Dendritic cell treated with granulocyte-macrophage colony-stimulating factor and Interleukin-4, amounts not matched to agents 40 ng/mL and 50 ng/mL, for 4 days (primary cell): Measurements from ENCODE around the gene PTPRE.
"Not testable (repeated sequence)": the region's sequence is repeated elsewhere in the genome, so short reads cannot be mapped to it uniquely, and the experiment has no call there.

Experiments used
- H3K27ac Mint-ChIP-seq: one replicate; pipeline ENCODE4 v1.8.0; 2022; ENCODE audit warnings: mild to moderate bottlenecking, mixed read lengths
- H3K27me3 Mint-ChIP-seq: one replicate; pipeline ENCODE4 v1.8.0; 2022; ENCODE audit warnings: mild to moderate bottlenecking, mixed read lengths
- H3K36me3 Mint-ChIP-seq: one replicate; pipeline ENCODE4 v1.8.0; 2022; ENCODE audit warnings: low read depth, mixed read lengths
- H3K4me1 Mint-ChIP-seq: one replicate; pipeline ENCODE4 v1.8.0; 2022; ENCODE audit warnings: low read depth, mixed read lengths
- H3K4me3 Mint-ChIP-seq: one replicate; pipeline ENCODE4 v1.8.0; 2022; ENCODE audit warnings: mild to moderate bottlenecking, moderate library complexity, mixed read lengths
- H3K9me3 Mint-ChIP-seq: one replicate; pipeline ENCODE4 v1.8.0; 2022; ENCODE audit warnings: mixed read lengths
- intact Hi-C: fragments of 100-400 bp; cut with micrococcal nuclease; formaldehyde crosslinking; loops from one replicate; pipeline ENCODE4 v1.15.0; 2022

The PTPRE gene

GRCh38 chr10:128081720-128082119, 174.8 kb downstream of the PTPRE start:
- H3K4me1 Mint-ChIP-seq: peaks cover 51% of the 10 kb centered on the region
- peaks cover 83% of the 10 kb centered on the region for H3K36me3 Mint-ChIP-seq
- intact Hi-C loops: no loop called here
- no peaks in the 10 kb centered on the region for H3K9me3 Mint-ChIP-seq
- H3K27ac Mint-ChIP-seq: no peak overlapping the region
- H3K4me3 Mint-ChIP-seq: no peak overlapping the region
- H3K27me3 Mint-ChIP-seq: no peaks in the 10 kb centered on the region

DNA sequence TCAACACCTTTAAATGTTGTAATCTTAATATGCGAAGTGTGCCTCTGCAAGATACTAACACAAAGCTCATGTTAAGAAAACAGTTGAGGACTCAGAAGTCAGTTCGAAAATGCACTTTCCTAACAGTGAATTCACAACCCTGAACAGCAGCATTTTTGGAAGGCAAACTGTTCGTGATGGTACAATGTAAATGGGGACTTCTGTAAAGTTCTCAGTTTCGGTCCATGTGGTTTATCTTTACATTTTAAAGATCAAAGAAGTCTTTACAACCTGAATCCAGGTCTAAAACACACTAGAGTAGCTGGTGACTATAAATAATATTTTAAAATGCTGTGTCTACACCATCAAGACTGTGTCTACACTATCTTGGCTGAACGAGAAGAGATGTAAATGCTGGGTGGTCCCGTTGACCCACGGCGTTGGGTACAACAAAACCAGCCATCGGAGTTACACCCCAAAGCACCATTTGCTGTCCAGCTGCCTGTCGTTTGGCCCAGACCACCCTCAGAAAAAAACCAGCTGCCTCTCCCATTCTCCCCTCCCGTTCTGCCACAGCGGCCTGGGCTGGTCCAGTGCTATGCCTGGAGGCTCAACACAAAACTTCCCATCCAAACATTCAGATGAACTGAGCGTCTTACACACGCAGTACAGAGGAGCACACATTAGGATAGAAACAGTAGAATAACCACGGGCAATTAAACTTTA, 176.4 kb downstream of the PTPRE start:
- H3K27me3 Mint-ChIP-seq: no peaks in the 10 kb centered on the region
- H3K4me3 Mint-ChIP-seq: no peak overlapping the region
- intact Hi-C loops: no loop called here
- no peak overlapping the region for H3K27ac Mint-ChIP-seq
- no peaks in the 10 kb centered on the region for H3K9me3 Mint-ChIP-seq
- peaks cover 67% of the 10 kb centered on the region for H3K36me3 Mint-ChIP-seq
- peaks cover 50% of the 10 kb centered on the region for H3K4me1 Mint-ChIP-seq

- peaks cover 52% of the 10 kb centered on the region for H3K4me1 Mint-ChIP-seq
- peaks cover 57% of the 10 kb centered on the region for H3K36me3 Mint-ChIP-seq
- H3K27ac Mint-ChIP-seq: no peak overlapping the region
- H3K27me3 Mint-ChIP-seq: no peaks in the 10 kb centered on the region
- intact Hi-C loops: no loop called here
- H3K4me3 Mint-ChIP-seq: no peak overlapping the region
- no peaks in the 10 kb centered on the region for H3K9me3 Mint-ChIP-seq
Measured at GRCh38 chr10:128084364-128084763, 177.5 kb downstream of the PTPRE start.

GRCh38 chr10:128084991-128085390, 178.1 kb downstream of the PTPRE start:
- H3K27ac Mint-ChIP-seq: peak overlapping the region; percentile 47
- H3K9me3 Mint-ChIP-seq: no peaks in the 10 kb centered on the region
- intact Hi-C loops: loop anchor here (5.0 kb wide), 1 partner anchor 42 kb away; the partner anchor contains the start of gene MKI67
- H3K27me3 Mint-ChIP-seq: no peaks in the 10 kb centered on the region
- peaks cover 50% of the 10 kb centered on the region for H3K36me3 Mint-ChIP-seq
- H3K4me3 Mint-ChIP-seq: no peak overlapping the region
- H3K4me1 Mint-ChIP-seq: peaks cover 51% of the 10 kb centered on the region

DNA sequence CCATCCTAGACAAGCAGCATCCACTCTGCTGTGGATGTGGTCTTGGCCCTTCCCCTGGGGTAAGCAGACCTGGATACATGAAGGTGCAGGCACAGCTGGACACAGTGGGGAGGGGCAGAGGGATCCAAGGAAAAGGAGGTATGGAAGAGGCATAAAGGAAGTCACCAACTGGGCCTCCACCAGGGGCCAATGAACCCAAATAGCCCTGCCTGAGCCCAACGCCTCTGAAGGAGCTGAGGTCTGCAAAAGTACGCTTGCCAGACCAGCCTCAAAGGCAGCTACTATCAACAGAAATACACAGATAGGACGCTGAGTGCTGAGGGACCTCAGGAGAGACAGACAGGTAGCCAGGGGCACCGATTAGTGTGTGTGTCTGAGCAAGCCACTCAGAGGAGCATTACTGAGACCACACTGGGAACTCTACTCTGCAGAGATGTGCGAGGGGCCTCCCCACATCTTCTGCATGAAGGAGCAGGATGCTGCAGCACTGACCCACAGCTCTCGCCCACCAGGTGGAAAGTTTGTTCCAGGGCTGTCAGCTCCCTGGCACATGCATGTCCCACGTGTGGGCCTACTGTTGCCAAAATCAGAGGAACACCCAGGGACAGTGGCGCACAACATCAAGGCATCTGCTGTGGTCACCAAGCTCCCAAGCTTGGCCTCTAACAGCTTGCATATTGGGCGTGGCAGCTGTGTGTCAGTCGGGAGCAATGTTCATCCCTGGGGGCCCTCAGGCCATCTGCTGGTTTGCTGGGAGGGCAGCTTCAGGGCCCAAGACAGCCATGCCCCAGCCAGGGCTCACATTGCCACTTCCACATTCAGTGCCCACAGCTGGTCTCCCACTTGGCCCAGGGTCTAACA, 179.3 kb downstream of the PTPRE start:
- intact Hi-C loops: loop anchor here (5.0 kb wide), 1 partner anchor 41 kb away; the partner anchor contains the start of gene MKI67
- H3K4me3 Mint-ChIP-seq: no peak overlapping the region
- no peaks in the 10 kb centered on the region for H3K27me3 Mint-ChIP-seq
- H3K27ac Mint-ChIP-seq: peak overlapping the region; percentile 69
- peaks cover 38% of the 10 kb centered on the region for H3K36me3 Mint-ChIP-seq
- peaks cover 39% of the 10 kb centered on the region for H3K4me1 Mint-ChIP-seq
- H3K9me3 Mint-ChIP-seq: no peaks in the 10 kb centered on the region

DNA sequence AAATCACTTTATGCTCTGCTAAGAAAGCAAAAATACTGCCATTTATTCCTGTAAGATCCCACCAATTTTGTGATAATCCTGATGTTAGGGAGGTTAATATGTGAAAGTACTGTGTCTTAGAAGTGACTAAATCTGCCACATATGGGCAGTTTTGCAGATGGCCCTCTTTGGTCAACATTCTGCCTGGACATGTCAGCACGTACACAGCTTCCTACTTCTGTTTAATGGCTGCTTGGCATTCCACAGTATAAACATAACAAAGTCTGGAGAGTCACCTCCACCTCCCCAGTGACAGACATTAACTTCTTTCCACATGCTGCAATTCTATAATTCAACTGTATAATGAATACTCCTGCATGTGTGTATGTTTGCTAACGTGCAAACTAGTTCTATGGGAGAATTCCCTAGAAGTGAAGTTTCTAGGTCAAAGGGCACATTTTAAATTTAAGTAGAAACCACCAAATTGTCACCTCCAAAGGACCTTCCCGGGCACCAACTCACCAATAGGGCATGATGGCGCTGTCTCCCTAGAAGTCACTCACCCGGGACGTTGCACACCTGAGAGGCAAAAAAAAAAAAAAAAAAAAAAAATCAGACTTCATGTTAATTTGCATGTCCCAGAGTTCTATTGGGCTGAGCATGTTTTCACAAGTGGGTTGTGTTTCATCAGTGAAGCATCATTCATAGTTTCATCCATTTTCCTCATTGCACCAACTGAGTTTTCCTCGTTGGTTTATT, 180.4 kb downstream of the PTPRE start:
- H3K4me1 Mint-ChIP-seq: peaks cover 39% of the 10 kb centered on the region
- H3K36me3 Mint-ChIP-seq: peaks cover 27% of the 10 kb centered on the region
- H3K27ac Mint-ChIP-seq: peak overlapping the region; percentile 69
- intact Hi-C loops: loop anchor here (5.0 kb wide), 1 partner anchor 40 kb away; the partner anchor contains the start of gene MKI67
- H3K4me3 Mint-ChIP-seq: no peak overlapping the region
- no peaks in the 10 kb centered on the region for H3K27me3 Mint-ChIP-seq
- H3K9me3 Mint-ChIP-seq: no peaks in the 10 kb centered on the region

DNA sequence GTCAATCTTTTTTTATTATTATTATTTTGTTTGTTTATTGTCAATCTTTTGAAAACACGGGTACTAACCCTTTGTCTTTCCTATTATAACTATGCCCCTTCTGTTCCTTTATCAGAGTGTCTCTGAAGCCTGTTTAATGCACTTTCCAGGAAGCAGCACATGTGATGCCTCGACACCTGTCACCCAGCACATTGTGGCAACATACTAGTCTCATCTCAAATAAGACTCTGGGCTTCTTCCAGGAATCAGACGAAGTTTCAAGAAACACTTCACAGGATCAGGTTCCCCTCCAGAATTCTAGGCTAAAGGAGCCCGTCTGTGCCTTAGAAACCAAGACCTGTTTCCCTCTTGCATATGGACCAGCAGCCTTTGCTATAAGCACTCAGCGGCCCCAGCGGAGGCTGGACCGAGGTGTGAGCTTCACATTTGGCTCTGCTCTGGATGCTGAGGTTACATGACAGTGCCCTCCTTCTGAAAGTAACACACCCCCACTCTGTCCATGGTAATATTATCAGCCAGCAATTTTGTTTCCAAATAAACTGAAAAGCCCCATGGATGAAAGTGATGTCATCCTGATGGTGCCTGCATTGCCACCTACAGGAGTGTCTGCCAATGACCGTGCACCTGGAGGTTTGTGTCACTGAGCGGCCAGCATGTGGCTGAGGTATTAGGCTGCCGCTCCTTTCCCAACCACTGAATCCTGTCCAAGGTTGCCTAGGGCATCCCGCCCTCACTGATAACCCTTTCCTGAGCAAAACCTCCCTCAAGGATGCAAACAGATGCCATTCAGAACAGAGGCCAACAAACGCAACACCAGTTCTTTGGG, 181.2 kb downstream of the PTPRE start:
- intact Hi-C loops: loop anchor here (5.0 kb wide), 1 partner anchor 39 kb away; the partner anchor contains the start of gene MKI67
- H3K9me3 Mint-ChIP-seq: no peaks in the 10 kb centered on the region
- peaks cover 39% of the 10 kb centered on the region for H3K4me1 Mint-ChIP-seq
- no peaks in the 10 kb centered on the region for H3K27me3 Mint-ChIP-seq
- no peak overlapping the region for H3K4me3 Mint-ChIP-seq
- no peak overlapping the region for H3K27ac Mint-ChIP-seq
- H3K36me3 Mint-ChIP-seq: peaks cover 24% of the 10 kb centered on the region

GRCh38 chr10:128091636-128092210, 184.8 kb downstream of the PTPRE start:
- H3K36me3 Mint-ChIP-seq: no peaks in the 10 kb centered on the region
- no peaks in the 10 kb centered on the region for H3K9me3 Mint-ChIP-seq
- peak overlapping the region; percentile 12 for H3K27ac Mint-ChIP-seq
- no peak overlapping the region for H3K4me3 Mint-ChIP-seq
- intact Hi-C loops: no loop called here
- H3K27me3 Mint-ChIP-seq: peaks cover 1% of the 10 kb centered on the region
- H3K4me1 Mint-ChIP-seq: peaks cover 28% of the 10 kb centered on the region

DNA sequence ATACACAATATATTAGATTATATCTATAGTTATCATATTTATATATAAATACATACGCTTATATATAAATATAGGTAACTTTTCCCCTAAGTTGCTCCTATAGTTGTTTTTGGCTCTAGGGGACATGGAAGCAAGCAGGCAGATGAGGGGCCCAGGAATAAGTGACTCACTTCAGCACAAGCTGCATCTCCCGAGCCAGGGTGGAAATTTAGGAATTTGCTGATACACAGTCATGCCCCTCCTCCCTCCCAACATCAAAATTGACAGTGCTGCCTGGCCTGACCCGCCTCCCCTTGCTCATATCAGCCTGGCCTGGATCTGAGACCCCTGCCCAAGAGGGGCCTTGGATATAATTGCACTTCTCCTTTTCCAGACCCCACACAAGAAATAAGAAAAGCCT, 185.6 kb downstream of the PTPRE start:
- intact Hi-C loops: no loop called here
- Mint-ChIP-seq H3K4me3 (no peak overlapping the region), H3K36me3 (no peaks in the 10 kb centered on the region), H3K27ac (no peak overlapping the region), H3K4me1 (peaks cover 26% of the 10 kb centered on the region), H3K27me3 (peaks cover 3% of the 10 kb centered on the region), H3K9me3 (no peaks in the 10 kb centered on the region)

- intact Hi-C loops, H3K36me3 Mint-ChIP-seq, H3K27ac Mint-ChIP-seq, H3K9me3 Mint-ChIP-seq, H3K27me3 Mint-ChIP-seq, H3K4me3 Mint-ChIP-seq: not testable (repeated sequence)
- peaks cover 27% of the 10 kb centered on the region for H3K4me1 Mint-ChIP-seq
Measured at GRCh38 chr10:128094596-128094995, 187.7 kb downstream of the PTPRE start.

- H3K36me3 Mint-ChIP-seq: peaks cover 7% of the 10 kb centered on the region
- H3K9me3 Mint-ChIP-seq: no peaks in the 10 kb centered on the region
- H3K27ac Mint-ChIP-seq: no peak overlapping the region
- peaks cover 3% of the 10 kb centered on the region for H3K27me3 Mint-ChIP-seq
- intact Hi-C loops: no loop called here
- H3K4me1 Mint-ChIP-seq: peaks cover 27% of the 10 kb centered on the region
- no peak overlapping the region for H3K4me3 Mint-ChIP-seq
Measured at GRCh38 chr10:128095027-128095752, 188.3 kb downstream of the PTPRE start.

- no peak overlapping the region for H3K4me3 Mint-ChIP-seq
- H3K27me3 Mint-ChIP-seq: peaks cover 3% of the 10 kb centered on the region
- peaks cover 7% of the 10 kb centered on the region for H3K36me3 Mint-ChIP-seq
- intact Hi-C loops: no loop called here
- no peaks in the 10 kb centered on the region for H3K9me3 Mint-ChIP-seq
- no peak overlapping the region for H3K27ac Mint-ChIP-seq
- H3K4me1 Mint-ChIP-seq: peaks cover 27% of the 10 kb centered on the region
Measured at GRCh38 chr10:128095753-128096469, 189.0 kb downstream of the PTPRE start.
